Panc1 (cell line): Measurements from ENCODE around the gene TFB2M. TPM values are rescaled to one million over a fixed set of nuclear protein-coding genes. Genes with fewer than 3 reads are reported as not detected.
A peak's percentile ranks its signal among the peaks of the same experiment; 100 is the strongest.
"Not testable (repeated sequence)": the region's sequence is repeated elsewhere in the genome, so short reads cannot be mapped to it uniquely, and the experiment has no call there.

Source experiments
- ATAC-seq: fragments of 200-7000 bp; cut with Tn5 transposase; 2 replicates; pipeline ENCODE4 v1.9.1; 2020; ENCODE audit warnings: mild to moderate bottlenecking, moderate library complexity
- BruUV-seq: library from RNA; stranded (reverse); fragments of 400-500 nt; replicated peaks from 2 replicates; lab custom pipeline; 2021; lab: Mats Ljungman, UMichigan
- CTCF ChIA-PET: fragments of 300-600 bp; sonication (Branson Sonifier 250); formaldehyde crosslinking; loops from one replicate; lab custom pipeline; 2022; ENCODE audit warnings: antibody characterized with exemption; lab: Charles Lee
- POLR2A ChIA-PET: fragments of 300-600 bp; sonication (Branson Sonifier 250); formaldehyde crosslinking; loops from one replicate; lab custom pipeline; 2022; ENCODE audit warnings: antibody characterized with exemption; lab: Charles Lee
- DNase-seq: peaks from one replicate; pipeline ENCODE4 v3.0.0-alpha.2; 2010; ENCODE audit warnings: low read depth, low spot score
- H3K27ac ChIP-seq: 2 replicates; pipeline ENCODE4 v1.5.1; 2011; ENCODE audit warnings: mild to moderate bottlenecking, low read length, inconsistent platforms
- H3K27me3 ChIP-seq: fragments of 200-500 bp; sonication (Bioruptor generic); 2 replicates; pipeline ENCODE4 v1.6.0; 2014; ENCODE audit warnings: low read length, inconsistent platforms; ENCODE audit not compliant: control insufficient read depth, insufficient read depth
- H3K36me3 ChIP-seq: fragments of 200-500 bp; sonication (Bioruptor generic); 2 replicates; pipeline ENCODE4 v1.5.1; 2014; ENCODE audit warnings: inconsistent platforms, mild to moderate bottlenecking, low read length, moderate library complexity; ENCODE audit not compliant: control insufficient read depth, insufficient read depth
- H3K4me1 ChIP-seq: 2 replicates; pipeline ENCODE4 v1.5.1; 2011; ENCODE audit warnings: inconsistent platforms, mild to moderate bottlenecking, low read length, moderate library complexity; ENCODE audit not compliant: control insufficient read depth, insufficient read depth
- H3K4me3 ChIP-seq, 2 experiments: 2 replicates each; pipeline ENCODE4 v1.5.1; 2011 to 2012; ENCODE audit warnings: low read depth in 2 of 2, low read length in 2 of 2, mild to moderate bottlenecking in 2 of 2, inconsistent platforms in 1 of 2, moderate library complexity in 1 of 2
- H3K9me3 ChIP-seq: fragments of 200-500 bp; sonication (Bioruptor generic); 2 replicates; pipeline ENCODE4 v1.5.1; 2014; ENCODE audit warnings: low read depth, mild to moderate bottlenecking, inconsistent platforms, low read length, moderate library complexity; ENCODE audit not compliant: control insufficient read depth, insufficient read depth
- POLR2AphosphoS5 ChIP-seq: IDR thresholded peaks from 2 replicates; pipeline ENCODE4 v1.6.1; 2012; ENCODE audit warnings: mild to moderate bottlenecking, low read depth, low read length, moderate library complexity
- SIN3A ChIP-seq: IDR thresholded peaks from 2 replicates; pipeline ENCODE4 v1.6.1; 2012; ENCODE audit warnings: low read depth, mild to moderate bottlenecking, low read length, moderate library complexity, borderline replicate concordance; ENCODE audit not compliant: insufficient read depth
- TCF7L2 ChIP-seq: IDR thresholded peaks from 2 replicates; pipeline ENCODE4 v1.6.1; 2011; ENCODE audit warnings: mild to moderate bottlenecking, low read depth, low read length, inconsistent platforms
- in situ Hi-C: cut with HindIII; loops from 2 replicates; pipeline ENCODE4 v1.10.0; 2016; ENCODE audit warnings: low sequenced_read_pairs, low pct_unique_long_range_greater_than_20kb
- intact Hi-C: fragments of 100-400 bp; cut with micrococcal nuclease; formaldehyde crosslinking; loops from one replicate; pipeline ENCODE4 v1.10.0; 2022; ENCODE audit not compliant: unreplicated experiment
- total RNA-seq: library from RNA; stranded (reverse); gene quantifications from one replicate; pipeline ENCODE4 v1.2.1, GENCODE V29; 2021; ENCODE audit not compliant: unreplicated experiment
- TF ChIP-seq, protein P1 (sequence below), 2 experiments: IDR thresholded peaks; 2 replicates each; pipeline ENCODE4 v1.6.1; 2011 to 2012; ENCODE audit warnings: low read depth in 2 of 2, control low read depth in 1 of 2, low read length in 1 of 2, mild to moderate bottlenecking in 1 of 2, moderate library complexity in 1 of 2; ENCODE audit not compliant: insufficient read depth in 1 of 2
- TF ChIP-seq, protein P2 (sequence below): fragments of 450-650 bp; IDR thresholded peaks from 2 replicates; pipeline ENCODE4 v1.5.1; 2017; ENCODE audit warnings: mild to moderate bottlenecking

TFB2M gene
- total RNA-seq, 1 experiment from 2014 or later: 21.0 TPM

DNA sequence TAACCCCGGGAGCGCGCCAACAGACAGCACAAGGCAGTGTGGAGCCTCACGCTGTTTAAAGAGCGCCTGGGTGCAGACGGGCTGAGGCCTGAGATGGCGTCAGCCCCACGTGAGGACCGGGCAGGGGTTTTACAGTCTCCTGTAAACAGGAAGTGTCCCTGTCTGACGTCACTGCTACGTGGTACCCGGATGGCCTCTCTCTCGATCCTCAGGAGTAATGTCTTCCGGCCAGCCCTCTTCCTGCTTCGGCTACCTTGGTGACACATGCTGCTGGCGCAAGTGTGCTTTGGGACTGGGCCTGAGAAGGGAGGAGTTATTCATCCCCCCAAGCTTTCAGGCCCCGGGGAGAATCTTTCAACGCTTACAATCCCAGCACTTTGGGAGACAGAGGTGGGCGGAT, 41.4 kb upstream of the TFB2M start:
- Histone ChIP-seq H3K36me3 (no peaks in the 10 kb centered on the region), H3K27ac (peak overlapping the region; percentile 42), H3K4me1 (peaks cover 23% of the 10 kb centered on the region), H3K9me3 (peaks cover 11% of the 10 kb centered on the region; the same call in 1 of the 2 replicates), H3K27me3 (no peaks in the 10 kb centered on the region), H3K4me3 (no peak overlapping the region)
- intact Hi-C loops (no loop called here), in situ Hi-C loops (no loop called here)
- BruUV-seq: no TSS peak
- CTCF ChIA-PET: no interaction called here
- ATAC-seq: no peak
- TF ChIP-seq, protein P1, sequence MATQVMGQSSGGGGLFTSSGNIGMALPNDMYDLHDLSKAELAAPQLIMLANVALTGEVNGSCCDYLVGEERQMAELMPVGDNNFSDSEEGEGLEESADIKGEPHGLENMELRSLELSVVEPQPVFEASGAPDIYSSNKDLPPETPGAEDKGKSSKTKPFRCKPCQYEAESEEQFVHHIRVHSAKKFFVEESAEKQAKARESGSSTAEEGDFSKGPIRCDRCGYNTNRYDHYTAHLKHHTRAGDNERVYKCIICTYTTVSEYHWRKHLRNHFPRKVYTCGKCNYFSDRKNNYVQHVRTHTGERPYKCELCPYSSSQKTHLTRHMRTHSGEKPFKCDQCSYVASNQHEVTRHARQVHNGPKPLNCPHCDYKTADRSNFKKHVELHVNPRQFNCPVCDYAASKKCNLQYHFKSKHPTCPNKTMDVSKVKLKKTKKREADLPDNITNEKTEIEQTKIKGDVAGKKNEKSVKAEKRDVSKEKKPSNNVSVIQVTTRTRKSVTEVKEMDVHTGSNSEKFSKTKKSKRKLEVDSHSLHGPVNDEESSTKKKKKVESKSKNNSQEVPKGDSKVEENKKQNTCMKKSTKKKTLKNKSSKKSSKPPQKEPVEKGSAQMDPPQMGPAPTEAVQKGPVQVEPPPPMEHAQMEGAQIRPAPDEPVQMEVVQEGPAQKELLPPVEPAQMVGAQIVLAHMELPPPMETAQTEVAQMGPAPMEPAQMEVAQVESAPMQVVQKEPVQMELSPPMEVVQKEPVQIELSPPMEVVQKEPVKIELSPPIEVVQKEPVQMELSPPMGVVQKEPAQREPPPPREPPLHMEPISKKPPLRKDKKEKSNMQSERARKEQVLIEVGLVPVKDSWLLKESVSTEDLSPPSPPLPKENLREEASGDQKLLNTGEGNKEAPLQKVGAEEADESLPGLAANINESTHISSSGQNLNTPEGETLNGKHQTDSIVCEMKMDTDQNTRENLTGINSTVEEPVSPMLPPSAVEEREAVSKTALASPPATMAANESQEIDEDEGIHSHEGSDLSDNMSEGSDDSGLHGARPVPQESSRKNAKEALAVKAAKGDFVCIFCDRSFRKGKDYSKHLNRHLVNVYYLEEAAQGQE (IDR thresholded peaks at IDR 0.05; ENCODE audit: insufficient read depth in 1 of 2, low read depth in 2 of 2, low read length in 1 of 2): no peak
- TF ChIP-seq SIN3A: no peak
- TF ChIP-seq, protein P2, sequence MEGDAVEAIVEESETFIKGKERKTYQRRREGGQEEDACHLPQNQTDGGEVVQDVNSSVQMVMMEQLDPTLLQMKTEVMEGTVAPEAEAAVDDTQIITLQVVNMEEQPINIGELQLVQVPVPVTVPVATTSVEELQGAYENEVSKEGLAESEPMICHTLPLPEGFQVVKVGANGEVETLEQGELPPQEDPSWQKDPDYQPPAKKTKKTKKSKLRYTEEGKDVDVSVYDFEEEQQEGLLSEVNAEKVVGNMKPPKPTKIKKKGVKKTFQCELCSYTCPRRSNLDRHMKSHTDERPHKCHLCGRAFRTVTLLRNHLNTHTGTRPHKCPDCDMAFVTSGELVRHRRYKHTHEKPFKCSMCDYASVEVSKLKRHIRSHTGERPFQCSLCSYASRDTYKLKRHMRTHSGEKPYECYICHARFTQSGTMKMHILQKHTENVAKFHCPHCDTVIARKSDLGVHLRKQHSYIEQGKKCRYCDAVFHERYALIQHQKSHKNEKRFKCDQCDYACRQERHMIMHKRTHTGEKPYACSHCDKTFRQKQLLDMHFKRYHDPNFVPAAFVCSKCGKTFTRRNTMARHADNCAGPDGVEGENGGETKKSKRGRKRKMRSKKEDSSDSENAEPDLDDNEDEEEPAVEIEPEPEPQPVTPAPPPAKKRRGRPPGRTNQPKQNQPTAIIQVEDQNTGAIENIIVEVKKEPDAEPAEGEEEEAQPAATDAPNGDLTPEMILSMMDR: no peak
- no peak for TF ChIP-seq TCF7L2
- no peak for TF ChIP-seq POLR2AphosphoS5
- no peak for DNase-seq
- POLR2A ChIA-PET: no interaction called here

DNA sequence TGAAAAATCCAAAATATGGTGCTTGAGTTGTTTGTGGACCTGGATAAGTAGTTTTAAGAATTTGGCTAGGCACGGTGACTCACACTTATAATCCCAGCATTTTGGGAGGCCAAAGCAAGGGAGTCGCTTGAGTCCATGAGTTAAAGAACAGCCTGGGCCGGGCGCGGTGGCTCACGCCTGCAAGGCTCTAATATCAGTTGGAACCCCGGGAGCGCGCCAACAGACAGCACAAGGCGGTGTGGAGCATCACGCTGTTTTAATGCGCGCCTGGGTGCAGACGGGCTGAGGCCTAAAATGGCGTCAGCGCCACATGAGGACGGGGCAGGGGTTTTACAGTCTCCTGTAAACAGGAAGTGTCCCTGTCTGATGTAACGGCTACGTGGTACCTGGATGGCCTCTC, 39.2 kb upstream of the TFB2M start:
- H3K4me1 ChIP-seq: peaks cover 18% of the 10 kb centered on the region
- intact Hi-C loops, ATAC-seq, H3K36me3 ChIP-seq, DNase-seq, H3K27ac ChIP-seq, POLR2A ChIA-PET, BruUV-seq, H3K27me3 ChIP-seq, H3K4me3 ChIP-seq, in situ Hi-C loops, CTCF ChIA-PET: not testable (repeated sequence)
- H3K9me3 ChIP-seq: peaks cover 11% of the 10 kb centered on the region; the same call in 1 of the 2 replicates

DNA sequence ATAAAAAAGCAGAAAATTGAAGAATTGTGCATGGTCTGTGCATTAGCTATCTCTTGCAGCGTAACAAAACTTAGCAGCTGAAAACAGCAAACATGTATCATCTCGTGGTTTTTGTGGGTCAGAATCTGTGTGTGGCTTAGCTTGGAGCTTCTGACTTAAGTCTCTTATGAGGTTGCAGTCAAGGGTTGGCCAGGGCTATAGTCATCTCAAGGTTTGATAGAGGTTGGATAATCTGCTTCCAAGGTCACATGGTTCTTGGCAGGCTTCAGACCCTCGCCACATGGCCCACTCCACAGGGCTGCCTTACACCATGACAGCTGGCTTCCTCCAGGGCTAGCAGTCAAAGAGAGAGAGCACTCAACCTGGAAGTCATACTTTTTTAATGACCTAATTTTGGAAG, 36.1 kb upstream of the TFB2M start:
- no TSS peak for BruUV-seq
- no peaks in the 10 kb centered on the region for H3K27me3 ChIP-seq
- in situ Hi-C loops: no loop called here
- POLR2A ChIA-PET: no interaction called here
- H3K9me3 ChIP-seq: peaks cover 11% of the 10 kb centered on the region; the same call in 1 of the 2 replicates
- no peak overlapping the region for H3K27ac ChIP-seq
- intact Hi-C loops: no loop called here
- H3K4me3 ChIP-seq: no peak overlapping the region
- H3K4me1 ChIP-seq: no peaks in the 10 kb centered on the region
- ATAC-seq (no peak), DNase-seq (no peak)
- TF ChIP-seq, protein P1 (IDR thresholded peaks at IDR 0.05; ENCODE audit: insufficient read depth in 1 of 2, low read depth in 2 of 2, low read length in 1 of 2): no peak
- TF ChIP-seq POLR2AphosphoS5: no peak
- TF ChIP-seq, protein P2: no peak
- CTCF ChIA-PET: interaction anchor here (0.6 kb wide), 1 partner anchor 31 kb away, joined by 5 read pairs; no protein-coding TSS in a partner anchor
- no peaks in the 10 kb centered on the region for H3K36me3 ChIP-seq
